Kasumi-1 (cell line): ENCODE measurements around the gene CEBPG.
A peak's percentile ranks its signal among the peaks of the same experiment; 100 is the strongest.

Source experiments
- DNase-seq, 2 experiments: peaks; one replicate each; lab custom pipeline; 2025; lab: John Stamatoyannopoulos, UW

The CEBPG gene

GRCh38 chr19:33373453-33374235, at the start of gene CEBPG:
TSS of gene CEBPG (plus strand) at chr19:33373709. CDS start at chr19:33379240, 5,531 bp downstream.
- peak; percentile 50 to 71 for DNase-seq

- DNase-seq, result no peak
Observed at GRCh38 chr19:33324628-33325027, 48.9 kb upstream of the CEBPG start.

GRCh38 chr19:33325920-33326319, 47.6 kb upstream of the CEBPG start:
- no peak for DNase-seq

- DNase-seq, result no peak
Observed at GRCh38 chr19:33329060-33329459, 44.4 kb upstream of the CEBPG start.

- peak; percentile 35 for DNase-seq
Observed at GRCh38 chr19:33329736-33330135, 43.8 kb upstream of the CEBPG start.

GRCh38 chr19:33332248-33332647, 41.3 kb upstream of the CEBPG start:
- peak; percentile 64 to 67 for DNase-seq

- no peak for DNase-seq
Observed at GRCh38 chr19:33333151-33333550, 40.4 kb upstream of the CEBPG start.

- no peak for DNase-seq
Observed at GRCh38 chr19:33333642-33334041, 39.9 kb upstream of the CEBPG start.

- DNase-seq, result no peak
Observed at GRCh38 chr19:33334271-33334670, 39.2 kb upstream of the CEBPG start.

- DNase-seq, result no peak
Observed at GRCh38 chr19:33335446-33335845, 38.1 kb upstream of the CEBPG start.

- DNase-seq, result peak in 1 of 2 experiments; percentile 12
Observed at GRCh38 chr19:33339016-33339984, 34.2 kb upstream of the CEBPG start.

GRCh38 chr19:33340991-33341390, 32.5 kb upstream of the CEBPG start:
- no peak for DNase-seq

- no peak for DNase-seq
Observed at GRCh38 chr19:33343301-33343700, 30.2 kb upstream of the CEBPG start.

- DNase-seq, result no peak
Observed at GRCh38 chr19:33343859-33344572, 29.5 kb upstream of the CEBPG start.

- no peak for DNase-seq
Observed at GRCh38 chr19:33344573-33344925, 29.0 kb upstream of the CEBPG start.

- DNase-seq, result no peak
Observed at GRCh38 chr19:33345163-33345562, 28.3 kb upstream of the CEBPG start.

- DNase-seq, result no peak
Observed at GRCh38 chr19:33346665-33347064, 26.8 kb upstream of the CEBPG start.

- DNase-seq, result no peak
Observed at GRCh38 chr19:33347300-33347699, 26.2 kb upstream of the CEBPG start.

- no peak for DNase-seq
Observed at GRCh38 chr19:33348301-33349010, 25.1 kb upstream of the CEBPG start.

GRCh38 chr19:33349319-33350289, 23.9 kb upstream of the CEBPG start:
- no peak for DNase-seq
